Esophagus muscularis mucosa (tissue), 3 donors: Measurements from ENCODE around the gene TNS1.

Source experiments
- POLR2A ChIP-seq: fragments of 450-650 bp; IDR thresholded peaks from one replicate; pipeline ENCODE4 v1.6.1; 2017; ENCODE audit warnings: antibody characterized with exemption, moderate library complexity, mild to moderate bottlenecking, low read depth
- POLR2AphosphoS5 ChIP-seq, 2 donors: sonication (generic); formaldehyde crosslinking; IDR thresholded peaks; one replicate each; pipeline ENCODE4 v1.6.1; 2017; ENCODE audit warnings: antibody characterized with exemption in 2 of 2
- TF ChIP-seq, protein P1 (sequence below), 3 experiments: fragments of 200-600 bp in 2 of 3; fragments of 450-650 bp in 1 of 3; sonication (generic) in 2 of 3; IDR thresholded peaks; one replicate each; pipeline ENCODE4 v1.5.1; 2017 to 2019; ENCODE audit warnings: antibody characterized with exemption in 3 of 3, mild to moderate bottlenecking in 2 of 3, moderate library complexity in 1 of 3

DNA sequence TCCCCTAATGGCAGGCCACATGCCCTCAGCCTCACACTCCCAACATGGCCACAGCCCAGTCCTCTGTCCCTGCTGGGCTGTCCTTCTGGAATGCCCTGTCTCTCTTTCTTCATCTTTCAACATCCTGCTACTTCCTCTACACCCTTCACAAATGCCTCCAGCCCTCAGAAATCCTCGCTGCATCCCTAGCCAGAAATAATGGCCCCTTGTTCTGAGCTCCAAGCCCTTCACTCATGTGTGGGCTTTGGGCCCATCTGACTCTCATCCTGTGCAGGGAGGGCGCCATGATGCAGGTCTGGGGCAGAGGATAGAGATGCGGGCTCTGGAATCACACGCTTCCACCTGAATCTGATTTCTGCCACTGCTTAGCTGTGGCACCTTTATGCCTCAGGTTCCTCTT, 181.9 kb downstream of the TNS1 start:
- TF ChIP-seq, protein P1, sequence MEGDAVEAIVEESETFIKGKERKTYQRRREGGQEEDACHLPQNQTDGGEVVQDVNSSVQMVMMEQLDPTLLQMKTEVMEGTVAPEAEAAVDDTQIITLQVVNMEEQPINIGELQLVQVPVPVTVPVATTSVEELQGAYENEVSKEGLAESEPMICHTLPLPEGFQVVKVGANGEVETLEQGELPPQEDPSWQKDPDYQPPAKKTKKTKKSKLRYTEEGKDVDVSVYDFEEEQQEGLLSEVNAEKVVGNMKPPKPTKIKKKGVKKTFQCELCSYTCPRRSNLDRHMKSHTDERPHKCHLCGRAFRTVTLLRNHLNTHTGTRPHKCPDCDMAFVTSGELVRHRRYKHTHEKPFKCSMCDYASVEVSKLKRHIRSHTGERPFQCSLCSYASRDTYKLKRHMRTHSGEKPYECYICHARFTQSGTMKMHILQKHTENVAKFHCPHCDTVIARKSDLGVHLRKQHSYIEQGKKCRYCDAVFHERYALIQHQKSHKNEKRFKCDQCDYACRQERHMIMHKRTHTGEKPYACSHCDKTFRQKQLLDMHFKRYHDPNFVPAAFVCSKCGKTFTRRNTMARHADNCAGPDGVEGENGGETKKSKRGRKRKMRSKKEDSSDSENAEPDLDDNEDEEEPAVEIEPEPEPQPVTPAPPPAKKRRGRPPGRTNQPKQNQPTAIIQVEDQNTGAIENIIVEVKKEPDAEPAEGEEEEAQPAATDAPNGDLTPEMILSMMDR (IDR thresholded peaks at IDR 0.05), result no peak
- TF ChIP-seq POLR2A (no peak), POLR2AphosphoS5 (IDR thresholded peaks at IDR 0.05) (peak in 1 of 2 donors; percentile 47)
